ENCODE measurements around the gene GPC3. TPM values are rescaled to one million over a fixed set of nuclear protein-coding genes. Genes with fewer than 3 reads are reported as not detected.

The GPC3 gene
- total RNA-seq, 1 donor from 2014 or later, result 4.9 TPM

DNA sequence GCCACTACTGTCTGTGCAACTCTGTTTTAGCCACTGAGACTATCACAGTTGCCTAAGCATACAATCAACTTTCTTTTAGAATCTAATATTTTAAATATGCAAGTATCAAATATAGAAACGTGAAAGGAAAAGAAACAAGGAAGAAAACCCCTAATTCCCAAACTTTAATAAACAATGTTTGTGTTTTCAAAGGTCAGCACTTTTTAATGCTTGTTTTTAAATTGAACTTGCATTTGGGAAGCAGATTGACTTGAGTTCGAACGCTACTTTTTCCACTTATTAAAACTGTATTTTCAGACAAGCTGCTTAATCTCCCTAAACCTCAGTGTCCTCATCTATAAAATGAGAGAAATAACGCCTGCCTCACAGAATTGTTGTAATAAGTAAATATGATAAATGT, 384.3 kb downstream of the GPC3 start:
- no peak for DNase-seq (ENCODE audit: low spot score)

DNA sequence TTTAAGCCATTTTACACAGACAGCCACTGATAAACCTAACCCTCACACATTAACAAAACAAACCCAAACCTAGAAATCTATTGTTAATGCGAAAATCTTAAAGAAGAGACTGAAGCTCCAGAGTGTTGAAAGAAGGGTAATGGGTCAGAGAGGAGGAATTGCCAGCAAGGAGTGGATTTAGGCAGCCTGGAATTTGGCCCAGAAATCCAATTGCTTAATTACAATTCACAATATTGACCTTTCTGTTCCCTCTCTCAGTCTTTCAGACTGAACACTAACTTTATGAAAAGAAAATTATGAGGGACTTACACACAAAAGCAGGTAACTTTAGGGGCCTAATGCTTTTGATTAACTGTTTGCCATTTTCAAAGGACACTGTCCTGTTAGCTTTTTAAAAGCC, 384.9 kb downstream of the GPC3 start:
- no peak for DNase-seq (ENCODE audit: low spot score)

DNA sequence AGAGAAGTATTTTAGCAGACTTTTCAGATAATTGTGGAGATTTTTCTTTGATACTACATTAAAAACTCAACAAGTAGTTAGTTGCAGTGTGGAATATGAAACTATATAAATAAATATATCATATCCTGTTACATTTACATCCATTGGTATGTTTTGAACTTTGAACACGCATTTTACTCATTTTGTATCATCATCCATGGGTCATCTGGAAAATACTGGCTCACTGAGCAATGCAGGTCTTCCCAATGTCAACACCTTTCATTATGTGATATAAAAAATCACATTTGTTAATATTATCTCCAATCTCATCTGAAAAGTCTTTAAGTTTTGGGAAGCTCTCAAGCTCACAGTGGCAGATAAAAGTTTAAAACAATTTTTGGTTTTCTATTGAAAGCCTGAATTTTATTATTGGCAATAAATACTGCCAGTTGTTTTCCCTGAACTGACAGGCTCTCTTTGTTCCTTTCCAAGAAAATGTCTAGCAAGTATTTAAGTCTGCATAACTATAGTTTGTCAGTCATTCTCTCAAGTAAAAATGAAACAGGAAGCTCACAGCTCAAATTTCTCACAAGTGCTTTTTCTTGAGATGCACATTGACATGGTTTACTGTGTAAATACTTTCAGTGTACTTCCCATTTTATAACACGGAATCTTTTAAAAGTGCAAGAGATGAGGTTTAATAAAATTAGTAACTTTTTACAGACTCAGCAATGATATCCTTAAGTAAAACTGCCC, 386.6 kb downstream of the GPC3 start:
- no peak for DNase-seq (ENCODE audit: low spot score)

DNA sequence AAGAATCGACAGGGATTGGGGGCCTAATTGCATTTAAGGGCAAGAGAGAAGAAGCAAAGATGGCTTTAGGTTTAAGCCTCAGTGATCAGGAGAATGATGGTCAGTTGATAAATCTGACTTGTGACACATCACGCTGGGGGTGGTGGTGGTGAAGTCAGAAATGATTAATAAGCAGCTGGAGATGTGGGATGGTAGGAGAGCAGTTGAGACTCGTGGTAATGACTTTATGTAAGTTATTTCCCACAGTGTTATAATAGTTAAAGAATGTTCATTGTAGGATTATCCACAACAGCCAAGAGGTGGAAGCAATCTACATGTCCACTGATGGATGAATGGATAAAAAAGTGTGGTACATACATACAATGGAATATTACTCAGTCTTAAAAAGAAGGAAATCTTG, 391.2 kb downstream of the GPC3 start:
- no peak for DNase-seq (ENCODE audit: low spot score)

DNA sequence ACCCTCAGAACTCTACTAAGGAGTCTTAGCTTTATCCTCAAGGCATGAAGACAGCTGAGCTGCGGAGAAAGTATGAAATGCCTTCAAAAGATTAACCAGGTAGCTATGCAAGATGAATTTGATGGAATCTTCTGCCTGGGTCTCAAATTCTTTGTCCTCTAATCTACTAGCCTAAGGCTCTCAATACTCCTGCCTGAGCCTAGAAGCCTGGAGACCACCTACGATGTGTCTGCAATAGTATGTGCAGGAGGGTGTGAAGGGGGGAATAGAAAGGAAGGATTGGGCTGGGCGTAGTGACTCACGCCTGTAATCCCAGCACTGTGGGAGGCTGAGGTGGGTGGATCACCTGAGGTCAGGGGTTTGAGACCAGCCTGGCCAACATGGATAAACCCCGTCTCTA, 391.9 kb downstream of the GPC3 start:
- DNase-seq (ENCODE audit: low spot score), result no peak

DNA sequence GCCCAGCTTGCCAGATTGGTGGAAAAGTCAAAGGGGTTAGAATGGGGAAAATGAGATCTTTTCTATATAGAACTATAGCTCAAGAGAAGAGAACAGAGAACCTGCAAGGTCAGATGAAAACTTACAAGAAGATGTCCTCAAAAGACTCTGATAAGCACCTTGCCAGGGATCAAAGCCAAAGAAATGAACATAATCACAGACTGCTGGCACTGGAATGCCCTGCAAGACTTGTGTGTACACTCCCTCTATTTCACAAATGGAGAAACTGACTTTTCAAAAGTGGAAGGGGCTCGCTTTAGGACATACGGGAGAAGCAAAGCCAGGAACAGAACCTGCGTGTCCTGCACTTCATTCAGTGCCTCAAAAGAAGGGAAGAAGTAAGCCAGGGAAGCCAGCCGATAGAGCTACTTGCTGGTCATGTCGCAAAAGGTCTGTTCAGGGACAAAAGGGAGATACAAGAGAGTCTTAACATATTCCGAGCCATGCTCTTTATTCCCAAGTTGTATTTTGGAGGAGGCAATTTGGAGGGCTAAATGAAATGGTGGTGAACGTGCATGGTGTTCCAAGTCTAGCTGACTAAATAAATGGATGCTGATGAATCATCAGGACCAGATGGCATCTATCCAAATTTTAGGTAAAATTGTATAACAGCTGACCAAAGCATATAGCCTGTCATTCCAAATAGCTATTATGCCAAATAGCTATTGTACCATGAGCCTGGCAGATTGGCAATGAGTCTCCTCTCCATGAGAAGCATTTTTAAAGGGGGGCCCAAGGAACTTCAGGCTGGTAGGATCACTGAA, 394.5 kb downstream of the GPC3 start:
- DNase-seq (ENCODE audit: low spot score), result no peak

DNA sequence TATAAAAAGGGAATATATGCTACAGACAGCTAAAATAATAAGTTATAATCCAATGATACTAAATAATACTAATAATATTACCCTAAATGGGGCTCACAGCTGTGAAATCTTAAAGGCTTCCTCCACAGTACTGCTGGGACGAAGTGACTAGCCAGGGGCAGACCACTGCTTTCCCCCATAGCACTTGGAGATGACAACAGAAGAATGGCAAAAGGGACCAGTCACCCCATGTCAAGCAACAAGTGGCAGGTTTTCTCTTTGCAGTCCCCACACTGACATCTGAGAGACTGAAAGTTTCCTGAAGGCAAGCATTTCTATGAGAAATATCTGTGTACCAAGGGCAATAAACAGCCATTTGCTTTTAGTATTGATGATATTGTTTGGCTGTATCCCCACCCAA, 396.6 kb downstream of the GPC3 start:
- DNase-seq (ENCODE audit: low spot score), result no peak

DNA sequence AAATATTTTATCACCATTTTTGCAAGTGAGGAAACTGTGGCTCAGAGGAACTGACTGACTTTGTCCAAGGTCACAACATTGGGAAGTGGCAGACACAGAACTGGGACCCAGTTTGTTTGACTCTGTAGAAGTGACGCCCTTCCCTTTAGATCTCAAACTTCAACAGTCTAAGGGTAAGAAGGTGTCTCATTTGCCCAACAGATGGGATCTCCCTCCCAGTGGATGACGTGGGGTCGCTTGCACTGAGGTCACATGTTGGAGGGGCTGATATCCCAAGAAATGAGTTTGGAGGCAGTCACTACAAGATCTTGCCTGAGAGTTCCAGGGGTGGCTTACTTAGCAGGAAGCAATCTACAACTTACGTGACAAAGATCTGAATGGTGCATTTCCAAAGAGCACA, 397.6 kb downstream of the GPC3 start:
- no peak for DNase-seq (ENCODE audit: low spot score)

DNA sequence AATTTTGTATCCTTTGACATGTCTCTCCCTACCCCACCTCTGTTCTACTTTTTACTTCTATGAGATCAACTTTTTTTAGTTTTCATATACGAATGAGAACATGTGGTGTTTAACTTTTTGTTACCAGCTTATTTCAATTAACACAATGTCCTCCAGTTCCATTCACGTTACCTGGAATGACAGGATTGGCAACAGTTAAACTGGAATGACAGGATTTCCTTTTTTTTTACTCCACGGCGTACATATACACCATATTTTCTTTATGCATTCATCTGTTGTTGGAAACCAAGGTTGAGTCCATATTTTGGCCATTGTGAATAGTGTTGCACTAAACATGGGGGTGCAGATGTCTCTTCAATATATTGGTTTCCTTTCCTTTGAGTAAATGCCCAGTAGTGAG, 398.3 kb downstream of the GPC3 start:
- no peak for DNase-seq (ENCODE audit: low spot score)

DNA sequence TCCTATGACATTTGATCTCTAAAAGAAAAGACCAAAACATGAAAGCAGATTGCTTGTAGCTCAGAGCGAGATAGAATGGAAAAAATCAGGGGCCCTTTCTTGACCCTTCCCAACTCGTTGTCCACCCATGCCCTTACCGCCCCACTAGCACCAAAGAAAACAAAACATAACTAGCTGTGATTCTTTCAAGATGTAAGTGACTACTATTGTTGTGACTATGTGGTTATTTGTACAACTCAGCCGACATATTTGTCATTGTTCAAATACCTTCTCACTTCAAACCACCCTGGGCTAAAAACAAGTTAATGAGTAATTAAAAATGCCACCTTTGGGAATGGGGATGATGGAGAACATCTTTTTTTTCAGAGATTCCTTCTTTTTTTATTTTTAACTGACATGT, 399.0 kb downstream of the GPC3 start:
- no peak for DNase-seq (ENCODE audit: low spot score)

DNA sequence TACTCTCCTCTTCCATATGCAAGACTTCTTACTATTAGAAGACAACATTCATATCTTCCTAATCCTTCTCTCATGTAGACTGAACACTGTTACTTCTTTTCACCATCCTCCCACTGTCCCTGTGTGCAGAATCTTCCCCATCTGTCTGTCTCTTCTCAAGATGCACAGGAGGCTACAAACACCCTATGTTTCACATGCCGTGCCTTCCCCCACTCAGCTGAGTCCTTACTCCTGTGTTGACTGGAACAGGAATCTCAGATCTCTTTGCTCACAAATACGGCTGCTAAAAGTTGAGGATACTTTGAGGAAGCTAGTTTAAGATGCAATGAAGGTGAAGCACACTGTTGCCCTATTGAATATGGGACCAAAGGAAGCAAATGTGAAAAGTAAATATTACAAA, 401.6 kb downstream of the GPC3 start:
- no peak for DNase-seq (ENCODE audit: low spot score)

DNA sequence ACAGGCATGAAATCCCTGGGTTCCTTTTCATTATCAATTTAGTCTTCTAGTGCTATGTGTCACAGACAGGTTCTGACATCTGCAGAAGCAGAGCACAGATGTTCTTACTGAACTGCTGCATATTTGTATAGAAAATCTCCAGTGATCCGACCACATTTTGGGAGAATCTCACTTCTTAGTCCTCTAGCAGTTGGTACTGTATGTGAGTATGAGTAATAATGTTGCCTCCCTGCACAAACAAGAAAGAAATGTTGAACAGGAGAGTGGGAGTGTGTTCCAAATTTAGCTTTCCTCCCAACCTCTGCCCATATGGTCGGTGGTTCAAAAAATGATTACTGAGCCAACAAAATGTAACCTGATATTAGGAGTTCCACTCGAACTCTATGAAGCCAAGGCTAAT, 404.8 kb downstream of the GPC3 start:
- no peak for DNase-seq (ENCODE audit: low spot score)

DNA sequence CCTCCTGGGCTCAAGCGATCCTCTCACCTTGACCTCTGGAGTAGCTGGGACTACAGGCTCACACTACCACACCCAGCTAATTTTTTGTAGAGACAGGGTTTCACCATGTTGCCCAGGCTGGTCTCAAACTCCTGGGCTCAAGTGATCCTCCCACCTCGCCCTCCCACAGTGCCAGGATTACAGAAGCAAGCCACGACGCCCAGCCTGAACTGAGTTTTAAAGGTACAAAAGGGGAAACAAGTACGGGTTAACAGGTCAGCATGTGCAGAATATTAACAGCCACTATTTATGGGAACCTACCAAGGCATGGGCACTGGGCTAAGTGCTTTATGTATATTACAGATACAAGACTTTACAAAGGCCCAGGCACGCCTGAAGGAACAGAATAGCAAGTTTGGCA, 405.8 kb downstream of the GPC3 start:
- DNase-seq (ENCODE audit: low spot score), result no peak

DNA sequence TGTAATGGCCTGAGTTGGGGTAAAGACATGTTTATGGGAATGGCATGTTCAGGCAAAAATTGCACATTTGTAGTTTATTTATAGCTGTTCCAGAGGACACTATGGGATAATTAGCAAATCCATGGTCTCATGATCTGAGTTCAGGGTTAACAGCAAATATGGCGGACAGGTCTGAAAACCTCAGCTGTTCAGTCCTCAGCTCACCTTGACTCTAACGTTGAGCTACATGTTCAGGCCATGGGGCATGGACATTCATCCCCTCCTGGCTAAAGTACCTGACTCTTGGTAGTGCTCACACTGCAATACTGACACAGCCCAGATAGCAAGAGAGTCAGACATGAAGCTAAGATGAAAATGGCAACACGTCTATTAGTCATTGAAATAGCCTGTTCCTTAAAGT, 408.5 kb downstream of the GPC3 start:
- no peak for DNase-seq (ENCODE audit: low spot score)

DNA sequence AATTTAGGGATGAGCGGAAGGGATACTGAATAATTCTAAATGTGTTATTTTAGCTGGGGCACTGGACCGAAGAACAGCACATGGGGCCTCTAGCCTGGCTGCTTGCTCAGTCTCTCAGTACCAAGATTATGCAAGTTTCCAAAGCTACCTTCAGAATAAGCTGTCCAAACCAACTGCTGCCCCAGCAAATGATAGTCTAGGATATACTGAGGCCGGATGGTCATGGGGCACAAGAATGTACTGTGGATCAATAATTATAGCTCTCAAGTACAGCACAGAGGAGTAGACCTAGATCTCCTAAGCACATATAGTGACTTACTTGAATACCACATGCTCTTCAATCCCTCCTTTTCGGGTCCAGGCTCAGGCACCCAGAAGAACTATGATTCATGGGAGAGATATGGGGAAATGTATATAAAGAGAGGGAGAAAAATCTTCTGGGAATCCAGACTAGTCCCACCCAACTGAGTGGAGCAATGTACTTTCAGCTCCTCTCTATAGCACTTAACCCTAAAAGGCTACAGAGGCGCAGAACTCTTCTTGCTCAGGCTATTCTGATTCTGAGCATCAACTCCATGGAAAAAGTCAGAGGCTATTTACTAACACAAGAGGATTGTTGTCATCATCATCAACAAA, 409.8 kb downstream of the GPC3 start:
- no peak for DNase-seq (ENCODE audit: low spot score)

DNA sequence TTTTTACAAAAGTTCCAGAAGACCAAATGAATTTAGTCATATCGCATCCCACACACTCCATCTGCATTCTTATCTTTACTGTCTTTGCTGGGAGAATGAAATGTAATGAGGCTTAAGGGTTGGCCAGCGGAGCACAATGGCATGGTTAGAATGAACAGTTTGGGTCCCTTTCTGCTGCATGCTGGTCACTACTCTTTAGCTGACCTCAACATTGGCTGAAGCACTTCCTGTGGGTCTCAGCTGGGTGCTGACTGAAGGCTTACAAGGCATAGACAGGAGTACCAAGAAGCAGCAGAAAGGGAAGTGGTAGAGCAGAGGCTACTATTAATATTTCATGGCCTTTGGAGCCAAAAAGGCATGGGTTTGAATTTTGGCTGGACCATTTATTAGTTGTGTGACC, 410.7 kb downstream of the GPC3 start:
- DNase-seq (ENCODE audit: low spot score), result no peak

DNA sequence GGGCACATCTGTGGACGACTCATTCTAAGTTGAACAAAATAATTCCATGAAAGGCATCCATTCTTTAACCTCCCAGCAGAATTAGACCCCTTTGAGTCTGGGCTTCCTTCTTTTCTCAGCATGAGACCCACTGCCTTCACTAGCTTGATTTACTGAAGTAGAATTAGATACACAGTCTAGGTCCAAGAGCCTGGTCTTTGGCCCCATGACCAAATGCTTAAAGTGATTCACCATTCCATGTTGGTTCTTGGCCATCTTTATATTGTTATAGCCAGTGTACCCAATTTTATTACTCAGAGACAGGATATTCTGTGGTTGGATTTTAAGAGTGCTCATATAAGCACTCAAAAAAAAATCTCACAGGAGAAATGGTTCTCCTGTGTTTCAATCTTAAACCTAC, 414.8 kb downstream of the GPC3 start:
- DNase-seq (ENCODE audit: low spot score), result no peak

DNA sequence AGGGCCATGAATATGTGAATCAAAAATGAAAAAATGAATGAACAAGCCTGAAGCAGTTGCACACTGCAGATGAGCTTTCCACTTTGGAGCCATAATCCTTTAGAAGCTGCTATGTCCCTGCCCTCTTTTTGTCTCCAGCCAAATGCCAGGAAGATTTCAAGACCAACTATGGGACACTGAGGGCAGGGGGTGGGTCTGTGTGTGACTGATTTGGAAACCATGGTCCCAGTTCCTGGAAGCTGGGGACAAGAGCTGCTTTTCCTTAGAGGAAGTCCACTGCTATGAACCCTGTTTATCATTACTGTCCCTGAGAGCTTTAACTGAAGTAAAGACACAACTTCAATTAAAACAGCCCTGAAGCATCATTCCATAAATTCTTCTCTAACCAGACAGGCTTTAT, 416.2 kb downstream of the GPC3 start:
- no peak for DNase-seq (ENCODE audit: low spot score)

DNA sequence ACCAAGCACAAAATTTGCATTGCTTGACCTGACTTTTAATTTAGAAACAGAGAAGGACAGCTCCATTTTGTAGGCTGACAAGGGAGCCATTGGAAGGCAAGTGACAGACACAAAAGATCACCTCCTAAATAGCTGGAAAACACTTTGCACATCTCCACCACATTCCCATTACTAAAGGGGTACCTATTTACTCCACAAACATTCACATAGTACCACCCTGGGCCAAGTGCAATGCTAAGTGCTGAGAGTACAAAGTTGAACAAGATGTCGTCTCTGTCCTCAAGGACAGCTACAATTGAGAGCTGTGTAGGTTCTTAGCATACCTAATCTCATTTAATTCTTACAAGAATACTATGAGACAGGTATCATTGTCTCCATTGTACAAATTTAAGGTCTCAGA, 417.3 kb downstream of the GPC3 start:
- DNase-seq (ENCODE audit: low spot score), result no peak

DNA sequence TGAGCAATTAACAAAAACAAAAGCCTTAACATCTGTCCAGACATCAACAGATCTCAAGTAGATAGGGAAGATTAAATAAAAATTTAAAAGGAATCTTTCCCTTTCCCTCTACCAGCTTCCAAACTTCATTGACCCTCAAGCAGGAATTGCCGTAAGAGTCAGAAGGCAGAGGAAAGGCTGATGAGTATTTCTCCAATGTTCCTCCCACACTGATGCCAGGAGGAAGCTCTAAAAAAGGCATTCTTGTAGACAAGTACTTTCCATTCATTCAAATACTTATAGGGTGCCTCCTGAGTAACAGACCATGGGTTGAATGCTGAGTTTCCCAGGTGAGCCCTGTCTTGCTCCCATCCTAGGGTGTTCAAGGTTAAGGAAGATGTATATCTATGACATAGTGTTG, 418.5 kb downstream of the GPC3 start:
- DNase-seq (ENCODE audit: low spot score), result no peak

DNA sequence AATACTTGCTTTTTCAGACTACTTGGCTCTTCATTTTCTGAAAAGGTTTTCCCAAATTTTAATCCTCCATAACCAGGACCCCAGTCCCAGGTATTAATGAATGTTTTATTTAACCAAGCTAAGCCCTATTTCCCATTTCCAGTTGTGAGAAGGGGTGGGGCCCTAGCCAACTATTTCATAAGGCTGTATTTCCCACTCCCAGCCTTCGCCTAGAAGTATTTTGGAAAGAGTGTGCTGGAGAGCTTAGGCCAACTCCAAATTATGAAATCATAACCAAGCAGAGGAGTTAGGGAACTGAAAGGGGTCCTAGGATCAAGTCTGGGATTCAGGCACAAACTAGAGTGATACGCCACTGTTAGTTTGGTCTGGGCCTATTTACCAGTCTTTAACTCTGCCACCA, 421.7 kb downstream of the GPC3 start:
- no peak for DNase-seq (ENCODE audit: low spot score)

DNA sequence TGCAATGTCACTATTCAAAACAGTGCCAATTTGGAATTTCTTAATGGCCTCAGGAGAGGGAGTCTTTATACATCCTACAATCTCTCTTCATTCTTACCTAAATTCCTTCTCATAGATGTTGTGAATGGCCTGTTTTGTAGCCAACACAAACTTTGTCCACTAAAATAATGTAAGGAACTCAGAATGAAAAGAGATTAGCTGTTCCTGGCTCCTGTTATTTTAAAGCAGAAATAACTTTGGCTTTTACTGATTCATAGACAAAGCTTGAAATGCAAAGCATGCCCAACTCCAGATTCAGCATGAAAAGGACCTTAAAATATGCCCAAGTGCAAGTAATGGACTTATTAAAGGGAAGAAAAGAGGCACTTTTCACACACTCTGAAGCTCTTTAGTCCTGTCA, 424.1 kb downstream of the GPC3 start:
- DNase-seq (ENCODE audit: low spot score), result no peak

DNA sequence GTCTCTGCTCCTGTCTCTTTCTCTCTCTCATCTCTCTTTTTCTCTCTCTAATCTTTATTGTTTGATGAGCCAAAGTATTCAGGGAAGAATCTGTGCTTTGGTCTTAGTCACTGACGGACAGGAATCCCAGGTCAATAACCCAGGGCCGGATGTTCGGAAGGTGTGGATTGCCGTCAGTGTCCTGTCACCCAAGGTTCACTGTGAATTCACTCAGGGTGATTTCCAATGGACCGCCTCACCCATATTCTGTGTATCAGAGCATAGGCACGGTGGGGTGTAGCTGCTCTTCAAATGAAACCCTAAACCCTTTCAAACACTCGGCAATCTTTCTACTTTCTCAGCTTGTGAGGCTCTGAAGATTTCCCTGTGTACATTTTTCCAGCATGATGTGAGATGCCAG, 425.5 kb downstream of the GPC3 start:
- DNase-seq (ENCODE audit: low spot score), result no peak
